HG03064 (cell line): ENCODE results near the gene PLAAT3.
"Not testable (repeated sequence)": the region's sequence is repeated elsewhere in the genome, so short reads cannot be mapped to it uniquely, and the experiment has no call there.

Experiments
- ATAC-seq: cut with Tn5 transposase; IDR thresholded peaks from one replicate; pipeline ENCODE4 v1.9.1; 2021; ENCODE audit warnings: low read depth; ENCODE audit not compliant: unreplicated experiment

Gene PLAAT3

DNA sequence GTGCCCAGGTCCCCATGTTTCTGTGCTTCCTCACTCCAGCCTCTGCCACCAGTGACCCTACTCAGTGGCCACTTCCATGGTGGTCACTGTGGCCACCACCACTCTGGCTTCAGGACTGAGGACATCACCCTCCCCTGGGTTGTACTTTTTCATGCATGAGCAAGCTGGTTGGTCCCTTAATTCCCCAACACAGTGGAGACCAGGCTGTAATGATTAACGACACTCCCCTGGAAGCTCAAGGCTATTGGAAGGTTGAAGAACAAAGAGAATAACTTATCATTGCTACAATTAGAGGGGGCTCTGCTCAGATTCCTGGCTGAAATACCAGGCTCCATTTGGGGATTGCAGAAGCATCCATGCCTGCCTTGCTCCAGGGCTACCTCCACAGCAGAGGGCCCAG lies 67.2 kb downstream of the PLAAT3 start:
- ATAC-seq = no peak

DNA sequence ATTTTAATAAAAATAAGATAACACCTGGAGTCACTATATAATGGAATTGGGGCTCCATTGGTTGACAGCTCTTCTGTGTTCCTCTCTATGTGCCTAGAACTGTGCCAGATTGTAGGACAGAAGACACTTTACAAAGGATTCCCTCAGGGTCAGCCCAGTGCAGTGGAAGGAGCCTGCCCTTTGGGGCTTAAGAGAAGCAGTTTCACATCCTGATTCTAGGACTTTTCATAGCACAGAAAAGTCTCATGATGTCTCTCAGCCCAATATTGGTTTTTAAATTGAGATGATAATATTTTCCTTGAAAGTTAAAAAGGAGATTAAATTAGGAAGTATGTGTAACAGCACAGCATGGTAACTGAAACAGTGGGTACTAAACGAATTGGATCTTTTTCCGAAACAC lies 70.5 kb downstream of the PLAAT3 start:
- no peak for ATAC-seq

DNA sequence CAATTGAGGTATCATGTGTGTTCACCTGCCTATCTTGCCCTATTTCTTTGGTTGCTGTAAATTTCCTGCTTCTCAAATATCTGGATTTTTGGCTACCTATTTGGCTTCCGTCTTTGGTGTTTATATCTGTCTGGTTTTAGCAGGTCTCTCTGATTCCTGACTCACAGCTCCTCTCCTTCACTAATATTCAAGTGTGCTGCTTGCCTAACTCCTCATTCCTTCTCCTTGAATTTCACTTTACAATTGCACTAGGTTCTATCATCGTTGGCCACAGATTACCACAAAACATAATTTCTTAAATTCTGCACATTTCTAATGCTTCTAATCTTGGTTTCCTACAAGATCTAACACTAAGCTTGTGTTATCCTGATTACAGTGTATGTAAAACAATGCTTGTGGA lies 71.7 kb downstream of the PLAAT3 start:
- not testable (repeated sequence) for ATAC-seq

DNA sequence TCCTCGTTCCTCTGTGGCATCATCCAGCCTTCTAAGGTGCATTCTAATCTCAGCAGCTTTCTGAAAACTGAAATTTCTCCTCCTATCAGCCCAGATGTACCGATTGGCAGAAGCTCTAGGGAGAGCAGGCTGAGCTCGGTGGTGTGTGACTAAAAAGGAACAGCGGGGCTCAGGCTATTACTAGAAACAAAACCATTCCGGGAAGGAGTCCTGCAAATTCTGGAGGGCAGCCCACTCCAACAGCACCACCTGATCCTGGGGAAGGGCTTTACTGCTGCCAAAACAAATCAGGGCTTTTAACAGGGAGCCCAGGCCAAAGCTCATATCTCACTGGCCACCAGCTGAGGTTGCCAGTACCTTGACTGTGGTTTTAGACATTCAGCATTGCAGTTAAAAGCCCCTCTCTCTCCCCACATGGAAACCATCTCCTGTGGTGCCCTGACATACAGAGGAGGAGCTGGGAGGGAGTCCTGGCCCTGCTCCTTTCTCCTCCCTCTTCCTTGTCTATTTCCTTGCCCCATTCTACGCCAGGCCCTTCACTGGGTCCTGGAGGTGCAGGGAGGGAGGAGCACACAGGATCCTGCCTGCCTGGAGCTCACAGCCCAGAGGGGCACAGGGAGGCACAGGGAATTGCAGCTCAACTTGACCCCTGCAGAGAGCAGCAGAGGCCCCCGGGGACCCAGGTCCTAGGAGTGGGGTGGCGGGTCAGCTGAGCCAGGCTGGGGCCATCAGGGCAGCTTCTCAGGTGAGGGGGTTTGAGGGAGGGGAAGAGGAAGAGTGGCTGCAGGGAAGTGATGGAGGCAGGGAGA lies 76.7 kb downstream of the PLAAT3 start:
- ATAC-seq = no peak

DNA sequence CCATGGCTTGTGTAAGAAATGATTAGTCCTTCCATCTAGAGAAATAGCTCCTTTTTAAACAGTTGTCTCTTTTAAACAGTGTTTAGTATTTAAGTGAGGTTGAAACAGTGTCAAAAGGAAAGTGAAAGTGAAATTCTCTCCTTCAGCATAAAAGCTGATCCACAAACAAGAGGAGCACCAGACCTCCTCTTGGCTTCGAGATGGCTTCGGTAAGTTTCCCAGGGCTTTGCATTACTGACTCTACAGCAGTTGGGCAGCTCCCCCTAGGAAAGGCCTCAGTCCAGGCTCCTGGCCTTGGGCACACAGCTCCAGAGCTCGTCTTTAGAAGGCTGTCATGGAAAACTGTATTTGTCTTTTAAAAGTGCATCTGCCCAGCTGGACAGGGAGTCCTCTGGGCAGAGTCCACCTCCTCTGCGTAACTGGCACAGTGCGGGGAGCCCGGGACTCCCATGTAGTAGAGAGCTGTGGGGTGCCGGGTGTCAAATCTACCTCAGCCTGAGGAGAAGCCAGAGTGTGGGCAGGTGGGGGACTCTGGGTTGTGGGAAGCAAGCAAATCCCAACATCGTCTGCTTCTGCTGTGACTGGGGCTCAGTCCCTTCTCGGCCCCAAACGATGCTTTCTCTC lies 77.5 kb downstream of the PLAAT3 start, which contains the start of gene PLAAT4:
TSS of gene PLAAT4 (plus strand) at position 140 of the 624 bp plus-strand sequence. CDS start at position 201, 61 bp downstream.
- ATAC-seq = no peak

DNA sequence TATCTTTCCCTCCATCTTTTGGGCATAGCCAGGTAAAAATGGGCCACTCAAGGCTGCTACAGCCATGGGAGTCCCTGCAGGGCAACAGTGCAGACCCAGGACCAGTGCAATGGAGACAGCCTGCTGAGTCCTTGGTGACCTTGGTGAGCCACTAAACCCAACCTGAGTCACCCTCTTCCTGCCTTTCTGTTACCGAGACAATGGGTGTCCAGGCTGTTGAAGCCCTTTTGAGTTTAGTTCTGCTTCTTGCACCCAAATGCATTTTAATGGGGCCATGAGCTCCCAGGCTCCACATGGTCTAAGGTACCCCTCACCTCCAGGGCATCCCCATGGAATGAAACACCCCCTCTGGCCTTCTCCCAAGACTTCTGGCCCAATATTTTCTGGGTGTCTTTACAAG lies 78.5 kb downstream of the PLAAT3 start:
- ATAC-seq = no peak

DNA sequence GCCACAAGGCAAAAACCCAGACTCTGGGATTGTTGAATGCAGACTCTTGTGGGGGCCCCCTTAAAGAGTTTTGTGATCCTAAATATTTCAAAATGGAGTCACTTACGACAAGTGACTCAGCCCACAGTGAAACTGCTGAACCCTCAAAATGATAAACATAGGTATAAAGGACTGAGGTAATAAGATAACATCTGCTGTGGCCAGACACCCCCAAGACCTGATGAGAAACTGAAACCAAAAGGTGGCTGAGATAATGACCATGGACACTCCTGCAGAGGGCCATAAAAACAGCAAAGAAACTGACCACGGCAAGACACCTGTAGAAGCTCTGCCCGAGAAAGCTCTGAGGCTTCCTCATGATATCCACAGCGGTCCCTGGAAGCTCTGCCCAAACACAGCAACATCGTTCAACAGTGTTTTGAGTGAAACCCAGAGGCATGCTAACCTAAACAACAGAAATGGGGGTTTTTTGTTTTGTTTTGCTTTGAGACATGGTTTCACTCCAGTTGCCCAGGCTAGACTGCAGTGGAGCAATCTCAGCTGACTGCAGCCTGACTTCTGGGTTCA lies 79.3 kb downstream of the PLAAT3 start:
- no peak for ATAC-seq

DNA sequence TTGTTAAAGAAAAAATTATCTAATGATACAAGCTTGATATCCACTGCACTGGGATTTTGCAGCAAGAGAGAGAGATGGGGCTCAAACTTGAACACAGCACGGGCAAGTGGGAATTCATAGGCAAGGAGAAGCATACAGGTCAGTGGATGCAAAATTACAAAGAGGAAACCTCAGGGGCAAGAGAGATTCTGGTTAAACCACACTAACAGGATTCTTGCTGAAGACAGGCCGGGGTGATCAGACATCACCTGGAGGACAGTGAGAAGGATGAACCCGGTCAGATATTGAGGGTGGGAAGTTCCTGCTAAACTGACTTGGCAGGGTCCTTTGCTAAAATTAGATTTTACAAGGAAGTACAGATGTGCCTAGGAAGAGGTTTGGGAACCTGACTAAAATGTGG lies 80.2 kb downstream of the PLAAT3 start:
- ATAC-seq = no peak

DNA sequence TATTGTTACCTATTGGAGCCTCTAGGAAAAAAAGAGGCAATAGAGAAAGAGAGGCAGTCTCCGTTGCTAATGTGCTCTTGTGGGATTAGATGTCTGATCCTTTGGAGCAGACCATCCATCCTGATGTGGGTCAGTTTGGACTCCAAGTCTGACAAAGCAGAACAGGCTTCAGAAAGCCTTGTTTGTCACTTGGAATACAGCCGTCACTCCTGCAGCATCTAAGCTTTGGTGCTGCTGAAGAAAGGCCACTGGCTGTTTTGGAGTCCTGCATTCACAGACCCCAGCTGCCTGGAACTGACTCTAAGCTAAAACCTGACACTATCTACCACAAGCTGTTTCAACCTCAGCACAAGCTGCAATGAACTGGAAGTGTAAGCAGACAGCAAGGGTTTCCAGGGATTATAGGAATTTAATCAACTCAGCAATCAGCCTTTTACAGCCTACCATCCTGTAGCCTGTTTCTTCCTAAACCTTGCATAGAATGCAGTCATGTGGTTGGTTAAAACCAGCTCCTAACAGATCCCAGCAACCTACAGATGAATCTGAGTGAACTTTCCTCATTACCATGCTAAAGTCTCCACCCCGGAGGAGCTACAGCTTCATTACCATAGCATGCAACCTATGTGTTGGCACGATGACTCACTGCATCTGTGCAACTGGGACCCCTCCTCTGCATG lies 81.3 kb downstream of the PLAAT3 start:
- ATAC-seq = no peak

DNA sequence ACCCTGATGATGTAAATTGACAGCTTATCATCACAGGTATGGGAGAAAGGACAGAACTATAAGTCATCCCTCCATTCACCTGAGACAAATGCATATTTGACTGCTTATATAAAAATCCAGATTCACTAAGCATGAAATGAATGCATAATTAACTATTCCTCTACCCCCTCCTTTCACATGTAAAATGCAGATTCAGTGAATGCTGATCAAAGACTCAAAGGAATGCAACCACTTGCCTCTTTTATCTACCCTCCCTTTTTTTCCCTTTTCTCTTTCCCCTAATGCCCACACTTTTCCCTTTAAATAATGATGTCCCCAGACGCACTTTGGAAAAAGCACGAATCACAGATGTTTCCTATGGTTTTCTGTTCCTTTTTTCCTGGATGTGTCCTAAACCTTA lies 82.1 kb downstream of the PLAAT3 start:
- ATAC-seq = no peak

DNA sequence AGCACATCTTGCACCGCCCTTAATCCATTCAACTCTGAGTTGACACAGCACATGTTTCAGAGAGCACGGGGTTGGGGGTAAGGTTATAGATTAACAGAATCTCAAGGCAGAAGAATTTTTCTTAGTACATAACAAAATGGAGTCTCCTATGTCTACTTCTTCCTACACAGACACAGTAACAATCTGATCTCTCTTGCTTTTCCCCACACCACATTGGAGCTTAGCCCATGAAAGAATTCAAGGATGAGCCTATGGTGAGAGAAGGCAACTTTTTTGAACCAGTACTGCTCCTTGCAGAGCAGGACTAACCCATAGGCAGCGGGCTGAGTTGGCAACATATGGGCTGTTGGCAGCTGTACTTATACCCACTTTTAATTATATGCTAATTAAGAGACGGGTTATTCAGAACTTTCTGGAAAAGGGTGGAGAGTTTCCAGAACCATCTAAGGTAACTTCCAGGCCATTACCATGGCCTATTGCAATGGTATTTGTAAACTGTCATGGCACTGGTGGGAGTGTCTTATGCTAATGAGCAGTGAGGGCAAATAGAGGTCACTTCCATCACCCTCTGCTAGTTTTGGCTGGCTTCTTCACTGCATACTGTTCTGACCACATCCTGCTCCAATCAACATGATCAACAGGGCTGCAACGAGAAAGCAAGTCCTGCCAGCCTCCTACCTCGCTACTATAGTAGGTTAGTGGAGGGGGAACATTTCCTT lies 83.0 kb downstream of the PLAAT3 start:
- not testable (repeated sequence) for ATAC-seq

DNA sequence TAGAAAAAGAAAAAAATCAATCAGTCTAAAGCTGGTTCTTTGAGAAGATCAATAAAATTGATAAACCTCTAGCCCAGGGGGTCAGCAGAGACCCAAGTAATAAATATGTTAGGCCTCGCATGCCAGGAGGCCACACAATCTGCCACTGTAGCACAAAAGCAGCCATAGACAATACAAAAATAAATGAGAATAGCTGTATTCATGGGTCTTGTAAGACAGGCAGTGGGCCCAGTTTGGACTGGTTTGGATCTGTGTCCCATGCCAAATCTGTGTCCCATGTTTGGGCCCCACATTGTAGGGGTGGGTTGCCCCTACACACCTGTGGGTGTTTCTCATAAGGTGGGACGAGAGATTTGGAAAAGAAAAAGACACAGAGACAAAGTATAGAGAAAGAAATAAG lies 84.2 kb downstream of the PLAAT3 start:
- no peak for ATAC-seq

DNA sequence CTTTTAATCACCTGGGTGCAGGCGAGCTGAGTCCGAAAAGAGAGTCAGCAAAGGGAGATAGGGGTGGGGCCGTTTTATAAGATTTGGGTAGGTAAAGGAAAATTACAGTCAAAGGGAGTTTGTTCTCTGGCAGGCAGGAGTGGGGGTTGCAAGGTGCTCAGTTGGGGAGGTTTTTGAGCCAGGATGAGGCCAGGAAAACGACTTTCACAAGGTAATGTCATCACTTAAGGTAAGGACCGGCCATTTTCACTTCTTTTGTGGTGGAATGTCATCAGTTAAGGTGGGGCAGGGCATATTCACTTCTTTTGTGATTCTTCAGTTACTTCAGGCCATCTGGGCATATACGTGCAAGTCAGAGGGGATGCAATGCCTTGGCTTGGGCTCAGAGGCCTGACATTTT lies 84.9 kb downstream of the PLAAT3 start:
- not testable (repeated sequence) for ATAC-seq

DNA sequence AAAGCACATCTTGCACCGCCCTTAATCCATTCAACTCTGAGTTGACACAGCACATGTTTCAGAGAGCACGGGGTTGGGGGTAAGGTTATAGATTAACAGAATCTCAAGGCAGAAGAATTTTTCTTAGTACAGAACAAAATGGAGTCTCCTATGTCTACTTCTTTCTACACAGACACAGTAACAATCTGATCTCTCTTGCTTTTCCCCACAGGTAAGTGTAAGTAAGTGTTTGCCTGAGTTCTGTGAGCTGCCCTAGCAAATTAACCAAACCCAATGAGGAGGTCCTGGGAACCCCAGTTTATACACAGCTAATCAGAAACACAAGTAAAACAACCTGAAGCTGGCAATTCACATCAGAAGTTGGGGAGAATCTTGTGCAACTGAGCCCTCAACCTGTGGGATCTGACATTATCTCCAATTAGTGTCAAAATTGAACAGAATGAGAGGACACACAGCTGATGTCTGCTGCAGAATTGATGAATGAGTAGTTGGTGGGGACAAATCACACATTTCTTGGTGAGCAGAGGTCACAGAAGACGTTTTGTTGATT lies 85.4 kb downstream of the PLAAT3 start:
- not testable (repeated sequence) for ATAC-seq

DNA sequence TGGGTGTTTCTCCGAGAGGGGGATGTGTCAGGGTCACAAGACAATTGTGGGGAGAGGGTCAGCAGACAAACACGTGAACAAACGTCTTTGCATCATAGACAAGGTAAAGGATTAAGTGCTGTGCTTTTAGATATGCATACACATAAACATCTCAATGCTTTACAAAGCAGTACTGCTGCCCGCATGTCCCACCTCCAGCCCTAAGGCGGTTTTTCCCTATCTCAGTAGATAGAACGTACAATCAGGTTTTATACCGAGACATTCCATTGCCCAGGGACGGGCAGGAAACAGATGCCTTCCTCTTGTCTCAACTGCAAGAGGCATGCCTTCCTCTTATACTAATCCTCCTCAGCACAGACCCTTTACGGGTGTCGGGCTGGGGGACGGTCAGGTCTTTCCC lies 86.1 kb downstream of the PLAAT3 start:
- not testable (repeated sequence) for ATAC-seq

DNA sequence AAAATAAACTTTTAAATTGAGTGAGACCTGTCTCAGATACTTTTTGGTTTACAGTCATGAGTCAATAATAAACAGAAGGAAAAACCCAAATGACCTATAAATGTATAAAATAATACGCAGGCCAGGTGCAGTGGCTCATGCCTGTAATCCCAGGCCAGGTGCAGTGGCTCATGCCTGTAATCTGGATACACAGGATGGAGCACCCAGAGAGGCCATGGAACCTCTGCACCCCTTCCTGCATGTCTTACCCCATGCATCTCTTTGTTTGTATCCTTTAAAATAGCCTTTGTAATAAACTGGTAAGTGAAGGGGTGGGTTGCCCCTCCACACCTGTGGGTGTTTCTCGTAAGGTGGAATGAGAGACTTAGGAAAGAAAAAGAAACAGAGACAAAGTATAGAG lies 86.6 kb downstream of the PLAAT3 start:
- no peak for ATAC-seq
